Neuronal stem cell (in vitro differentiated cells): ENCODE measurements around the gene TH.

Source experiments
- DNase-seq: peaks from one replicate; pipeline ENCODE4 v3.0.0-alpha.2; 2013; ENCODE audit warnings: low spot score
- H2AFZ ChIP-seq: one replicate; pipeline ENCODE4 v1.6.1; 2013; ENCODE audit warnings: mild to moderate bottlenecking, low read length, inconsistent platforms
- H2AK5ac ChIP-seq: 2 replicates; pipeline ENCODE4 v1.6.1; 2013; ENCODE audit warnings: low read depth, mild to moderate bottlenecking, inconsistent platforms, low read length, moderate library complexity, mixed read lengths
- H2BK120ac ChIP-seq: 2 replicates; pipeline ENCODE4 v1.6.1; 2013; ENCODE audit warnings: low read depth, mild to moderate bottlenecking, inconsistent platforms, low read length, moderate library complexity, mixed read lengths
- H2BK12ac ChIP-seq: one replicate; pipeline ENCODE4 v1.6.1; 2013; ENCODE audit warnings: low read length, inconsistent platforms
- H2BK15ac ChIP-seq: 2 replicates; pipeline ENCODE4 v1.6.1; 2013; ENCODE audit warnings: mild to moderate bottlenecking, low read length, inconsistent platforms, mixed read lengths
- H2BK5ac ChIP-seq: one replicate; pipeline ENCODE4 v1.6.1; 2013; ENCODE audit warnings: inconsistent platforms, mild to moderate bottlenecking, low read length, moderate library complexity
- H3K14ac ChIP-seq: one replicate; pipeline ENCODE4 v1.6.1; 2013; ENCODE audit warnings: low read length, inconsistent platforms
- H3K18ac ChIP-seq: 2 replicates; pipeline ENCODE4 v1.6.1; 2013; ENCODE audit warnings: low read length, inconsistent platforms
- H3K23ac ChIP-seq: 2 replicates; pipeline ENCODE4 v1.6.1; 2013; ENCODE audit warnings: low read depth, mild to moderate bottlenecking, mixed read lengths, low read length, inconsistent platforms; ENCODE audit not compliant: poor library complexity
- H3K27ac ChIP-seq: replicated peaks from 3 replicates; pipeline ENCODE4 v1.5.1; 2013; ENCODE audit warnings: low read length, inconsistent platforms
- H3K27me3 ChIP-seq, 3 experiments: 2 replicates each; pipeline ENCODE4 v1.6.1; 2013; ENCODE audit warnings: low read length in 3 of 3, mild to moderate bottlenecking in 2 of 3, inconsistent platforms in 1 of 3, low read depth in 1 of 3, mixed read lengths in 1 of 3, moderate library complexity in 1 of 3; ENCODE audit not compliant: control insufficient read depth in 3 of 3, insufficient read depth in 3 of 3
- H3K36me3 ChIP-seq, 2 donors: replicated peaks in 1 of 2; 2 replicates each; pipeline ENCODE4 v1.6.1; 2013; ENCODE audit warnings: low read length in 2 of 2; ENCODE audit not compliant: control insufficient read depth in 2 of 2, insufficient read depth in 2 of 2
- H3K4ac ChIP-seq: 2 replicates; pipeline ENCODE4 v1.6.1; 2013; ENCODE audit warnings: inconsistent platforms, mild to moderate bottlenecking, low read length, moderate library complexity
- H3K4me1 ChIP-seq, 2 donors: 1 replicate in 1 of 2; 2 replicates in 1 of 2; pipeline ENCODE4 v1.6.1; 2013; ENCODE audit warnings: low read length in 2 of 2, low read depth in 1 of 2; ENCODE audit not compliant: control insufficient read depth in 2 of 2, insufficient read depth in 1 of 2
- H3K4me2 ChIP-seq: one replicate; pipeline ENCODE4 v1.6.1; 2013; ENCODE audit warnings: mild to moderate bottlenecking, low read length, inconsistent platforms; ENCODE audit not compliant: insufficient read depth, poor library complexity, severe bottlenecking
- H3K4me3 ChIP-seq, 2 donors: 2 replicates each; pipeline ENCODE4 v1.5.1; 2013; ENCODE audit warnings: low read length in 2 of 2, mild to moderate bottlenecking in 2 of 2, inconsistent platforms in 1 of 2, moderate library complexity in 1 of 2
- H3K79me1 ChIP-seq: one replicate; pipeline ENCODE4 v1.6.1; 2013; ENCODE audit warnings: low read depth, mild to moderate bottlenecking, inconsistent platforms, low read length, moderate library complexity
- H3K9ac ChIP-seq: one replicate; pipeline ENCODE4 v1.6.1; 2013; ENCODE audit warnings: mild to moderate bottlenecking, low read depth, low read length, inconsistent platforms; ENCODE audit not compliant: poor library complexity
- H3K9me3 ChIP-seq, 2 donors: replicated peaks in 1 of 2; 2 replicates each; pipeline versions ENCODE3 to v1.6.1; 2013; ENCODE audit warnings: low read length in 2 of 2, mild to moderate bottlenecking in 2 of 2, inconsistent platforms in 1 of 2, low read depth in 1 of 2, mixed read lengths in 1 of 2, moderate library complexity in 1 of 2; ENCODE audit not compliant: control insufficient read depth in 2 of 2, insufficient read depth in 1 of 2
- H4K8ac ChIP-seq: one replicate; pipeline ENCODE4 v1.6.1; 2013; ENCODE audit warnings: low read depth, mild to moderate bottlenecking, inconsistent platforms, low read length, moderate library complexity
- H4K91ac ChIP-seq: one replicate; pipeline ENCODE4 v1.6.1; 2013; ENCODE audit warnings: low read length, low read depth, mild to moderate bottlenecking, inconsistent platforms; ENCODE audit not compliant: poor library complexity
- WGBS, 2 donors: extraction: QIAGEN DNeasy Blood & Tissue Kit; methylation state at CpG; one replicate each; pipeline ENCODE4 v1.1.7; 2013; ENCODE audit warnings: missing lambda C conversion rate in 2 of 2, mixed read lengths in 1 of 2; ENCODE audit not compliant: insufficient read length in 2 of 2, insufficient replicate concordance in 1 of 2; ENCODE audit errors: extremely low coverage in 2 of 2; 5-methylcytosine and 5-hydroxymethylcytosine counted together

Gene TH

DNA sequence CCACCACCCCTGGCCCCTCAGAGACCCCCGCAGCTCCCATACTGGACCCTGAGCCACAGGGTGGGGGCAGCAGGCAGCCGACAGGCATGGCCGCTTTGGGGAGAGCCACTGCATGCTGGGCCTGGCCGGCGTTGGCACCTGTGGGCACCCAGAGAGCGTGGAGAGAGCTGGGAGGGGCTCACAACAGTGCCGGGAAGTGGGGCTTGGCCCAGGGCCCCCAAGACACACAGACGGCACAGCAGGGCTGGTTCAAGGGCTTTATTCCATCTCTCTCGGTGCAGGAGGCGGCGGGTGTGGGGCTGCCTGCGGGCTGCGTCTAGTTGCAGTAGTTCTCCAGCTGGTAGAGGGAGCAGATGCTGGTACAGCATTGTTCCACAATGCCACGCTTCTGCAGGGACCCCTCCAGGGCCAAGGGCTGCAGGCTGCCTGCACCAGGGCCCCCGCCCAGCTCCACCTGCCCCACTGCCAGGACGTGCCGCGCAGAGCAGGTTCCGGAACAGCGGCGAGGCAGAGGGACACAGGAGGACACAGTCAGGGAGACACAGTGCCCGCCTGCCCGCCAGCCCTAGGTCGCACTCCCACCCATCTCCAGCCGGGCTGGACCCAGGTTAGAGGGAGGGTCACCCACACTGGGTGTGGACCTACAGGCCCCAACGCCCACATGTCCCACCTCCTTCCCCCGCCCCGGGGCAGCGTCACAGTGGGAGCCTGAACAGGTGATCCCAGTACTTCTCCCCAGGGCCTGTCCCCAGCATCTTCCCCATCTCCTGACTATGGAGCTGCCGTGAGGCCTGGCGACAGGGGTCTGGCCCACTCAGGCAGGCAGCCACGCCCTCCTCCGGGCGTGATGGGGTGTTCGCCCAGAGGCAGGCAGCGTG, 11.8 kb downstream of the TH start:
- WGBS, 2 donors: no CpG with 5 or more reads among the region's 36 CpGs
- peaks cover 0 to 12% (median 0%) of the 10 kb centered on the region in 3 experiments for H3K27me3 ChIP-seq
- H3K27ac ChIP-seq: no peak overlapping the region

DNA sequence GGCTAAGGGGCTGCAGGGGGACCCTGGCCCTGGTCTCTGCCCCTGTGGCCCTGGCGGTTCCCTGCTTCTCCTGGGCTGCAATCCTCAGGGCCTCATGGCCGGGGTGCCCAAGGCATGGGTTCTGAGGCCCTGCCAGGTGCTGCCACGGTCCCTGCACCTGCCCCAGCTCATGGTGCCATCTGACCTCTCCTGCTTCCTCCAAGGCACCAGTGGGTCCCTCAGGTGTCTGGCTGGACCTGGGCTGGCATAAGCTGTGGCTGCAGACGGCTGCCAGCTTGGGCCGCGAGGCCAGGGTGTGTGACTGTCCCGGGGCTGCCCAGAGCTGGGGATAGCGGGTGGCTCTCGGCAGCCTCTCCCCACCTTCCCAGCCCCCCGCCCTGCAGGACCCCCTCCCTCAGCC, 12.6 kb downstream of the TH start:
- peaks cover 0 to 14% (median 0%) of the 10 kb centered on the region in 3 experiments for H3K27me3 ChIP-seq
- no peak overlapping the region for H3K4me2 ChIP-seq
- no peak for DNase-seq
- H3K27ac ChIP-seq: no peak overlapping the region
- H3K9ac ChIP-seq: no peak overlapping the region
- H2BK15ac ChIP-seq: peak overlapping the region; percentile 71
- H2BK120ac ChIP-seq: no peak overlapping the region
- peak overlapping the region; percentile 89 for H3K14ac ChIP-seq
- H3K36me3 ChIP-seq: no peaks in the 10 kb centered on the region
- peak overlapping the region; percentile 98 for H2AK5ac ChIP-seq
- H2AFZ ChIP-seq: no peak overlapping the region
- no peaks in the 10 kb centered on the region for H3K9me3 ChIP-seq
- H3K79me1 ChIP-seq: no peaks in the 10 kb centered on the region
- H2BK5ac ChIP-seq: peak overlapping the region; percentile 66
- peak overlapping the region; percentile 73 for H2BK12ac ChIP-seq
- no peak overlapping the region for H4K91ac ChIP-seq
- H3K4me3 ChIP-seq: no peak overlapping the region
- no peak overlapping the region for H3K23ac ChIP-seq
- no CpG with 5 or more reads among the region's 10 CpGs for WGBS, 2 donors
- peak overlapping the region; percentile 97 for H3K4ac ChIP-seq
- H3K18ac ChIP-seq: peak overlapping the region; percentile 85
- peak overlapping the region; percentile 65 for H4K8ac ChIP-seq
- peaks cover 0 to 1% of the 10 kb centered on the region in 2 donors for H3K4me1 ChIP-seq

More for the DNA sequence above, 11.8 kb downstream of the TH start:
- Histone ChIP-seq H2BK15ac (peak overlapping the region; percentile 19), H3K79me1 (no peaks in the 10 kb centered on the region), H3K4me2 (no peak overlapping the region), H3K9ac (no peak overlapping the region), H3K9me3 (no peaks in the 10 kb centered on the region), H2AFZ (no peak overlapping the region), H3K18ac (peak overlapping the region; percentile 19), H3K36me3 (no peaks in the 10 kb centered on the region), H3K14ac (peak overlapping the region; percentile 82), H2BK120ac (no peak overlapping the region), H2AK5ac (peak overlapping the region; percentile 97), H4K8ac (peak overlapping the region; percentile 65), H3K23ac (peak overlapping the region; percentile 91), H3K4me3 (no peak overlapping the region), H2BK5ac (peak overlapping the region; percentile 53), H3K4ac (peak overlapping the region; percentile 23), H2BK12ac (peak overlapping the region; percentile 30), H4K91ac (no peak overlapping the region), H3K4me1 (peaks cover 0 to 1% of the 10 kb centered on the region in 2 donors)
- DNase-seq: no peak

DNA sequence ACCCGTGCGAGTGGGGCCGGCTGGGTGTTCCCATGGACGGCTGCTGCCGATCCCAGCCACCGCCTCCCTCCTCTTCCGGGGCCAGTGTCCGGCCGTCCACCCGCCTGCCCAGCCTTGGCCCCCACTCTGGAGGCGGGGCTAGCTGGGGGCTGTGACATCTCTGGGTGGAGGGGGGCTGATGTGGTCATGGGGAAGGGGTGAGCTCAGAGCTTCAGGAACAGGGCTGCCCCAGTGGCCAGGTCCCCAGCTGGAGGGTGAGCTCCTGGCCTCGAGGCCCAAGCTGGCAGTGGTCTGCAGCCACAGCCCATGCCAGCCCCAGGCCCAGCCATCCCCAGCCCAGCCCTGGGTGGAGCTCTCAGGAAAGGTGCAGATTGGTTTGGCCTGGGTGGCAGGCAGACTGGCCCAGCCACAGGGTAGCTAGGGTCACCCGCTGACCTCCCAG, 13.3 kb downstream of the TH start:
- no CpG with 5 or more reads among the region's 13 CpGs for WGBS, 2 donors
- Histone ChIP-seq H4K8ac (no peak overlapping the region), H2AFZ (no peak overlapping the region), H3K4me2 (no peak overlapping the region), H3K27me3 (peaks cover 0 to 16% (median 0%) of the 10 kb centered on the region in 3 experiments), H3K18ac (peak overlapping the region; percentile 57), H4K91ac (peak overlapping the region; percentile 64), H2BK120ac (no peak overlapping the region), H3K36me3 (no peaks in the 10 kb centered on the region), H2BK5ac (peak overlapping the region; percentile 75), H2BK15ac (peak overlapping the region; percentile 71), H2AK5ac (peak overlapping the region; percentile 98), H3K4me3 (no peak overlapping the region), H3K79me1 (no peaks in the 10 kb centered on the region), H2BK12ac (peak overlapping the region; percentile 97), H3K9ac (no peak overlapping the region), H3K9me3 (no peaks in the 10 kb centered on the region), H3K4ac (no peak overlapping the region), H3K14ac (peak overlapping the region; percentile 56), H3K4me1 (peaks cover 0 to 1% of the 10 kb centered on the region in 2 donors), H3K23ac (no peak overlapping the region), H3K27ac (no peak overlapping the region)
- DNase-seq: no peak

DNA sequence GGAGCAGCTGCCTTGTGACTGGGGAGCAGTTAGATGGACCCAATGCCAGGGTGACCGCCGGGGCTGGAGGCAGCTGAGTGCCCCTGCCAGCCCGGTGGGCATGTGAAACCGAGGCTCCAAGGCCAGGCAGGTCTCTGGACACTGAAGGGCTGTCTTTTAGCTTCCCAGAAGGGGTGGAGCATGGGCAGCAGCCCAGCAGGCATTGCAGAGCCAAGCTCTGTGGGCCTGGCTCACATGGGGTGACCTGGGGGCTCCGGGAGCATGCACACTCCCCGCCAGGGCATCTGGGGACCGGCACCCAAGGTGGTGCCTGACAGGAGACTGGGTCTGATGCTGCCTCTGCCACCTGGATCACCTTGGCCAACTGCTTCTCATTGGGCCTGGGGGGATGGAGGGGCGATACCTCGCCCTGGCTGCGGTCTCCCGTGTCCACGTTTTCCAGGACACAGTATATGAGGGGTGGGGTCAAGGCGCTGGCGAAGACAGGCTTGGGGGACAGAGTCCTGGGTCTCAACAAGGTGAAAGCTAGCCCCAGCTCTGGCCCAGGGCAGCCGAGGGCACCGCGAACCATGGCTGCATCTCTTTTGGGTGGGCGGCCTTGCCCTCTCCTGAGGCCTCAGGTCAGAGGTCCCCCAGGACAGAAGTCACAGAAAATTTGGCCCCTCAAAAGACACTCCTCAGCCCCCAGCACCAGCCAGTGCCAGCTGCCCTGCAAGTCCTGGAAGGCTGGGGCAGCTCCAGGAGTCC, 14.1 kb downstream of the TH start:
- DNase-seq: no peak
- no peaks in the 10 kb centered on the region for H3K79me1 ChIP-seq
- H3K4me1 ChIP-seq: peaks cover 0 to 1% of the 10 kb centered on the region in 2 donors
- peak overlapping the region; percentile 84 for H3K4ac ChIP-seq
- H4K91ac ChIP-seq: no peak overlapping the region
- peak overlapping the region; percentile 98 for H2AK5ac ChIP-seq
- no peak overlapping the region for H3K27ac ChIP-seq
- H2AFZ ChIP-seq: no peak overlapping the region
- H2BK15ac ChIP-seq: peak overlapping the region; percentile 69
- H3K4me2 ChIP-seq: no peak overlapping the region
- H3K9ac ChIP-seq: no peak overlapping the region
- no peak overlapping the region for H3K14ac ChIP-seq
- H3K36me3 ChIP-seq: no peaks in the 10 kb centered on the region
- H3K9me3 ChIP-seq: no peaks in the 10 kb centered on the region
- H4K8ac ChIP-seq: no peak overlapping the region
- H3K4me3 ChIP-seq: no peak overlapping the region
- peaks cover 0 to 17% (median 0%) of the 10 kb centered on the region in 3 experiments for H3K27me3 ChIP-seq
- no peak overlapping the region for H3K23ac ChIP-seq
- H2BK12ac ChIP-seq: peak overlapping the region; percentile 60
- no CpG with 5 or more reads among the region's 18 CpGs for WGBS, 2 donors
- no peak overlapping the region for H2BK5ac ChIP-seq
- peak overlapping the region; percentile 57 for H3K18ac ChIP-seq
- peak overlapping the region; percentile 4 for H2BK120ac ChIP-seq
